HAP-1 (cell line): ENCODE measurements around the gene KCNMB2.
"Not testable (repeated sequence)": the region's sequence is repeated elsewhere in the genome, so short reads cannot be mapped to it uniquely, and the experiment has no call there.

Source experiments
- DNase-seq, 2 experiments: peaks; one replicate each; pipeline ENCODE4 v3.0.0-alpha.2; 2016 to 2020; ENCODE audit warnings: low spot score in 2 of 2
- H3K27me3 ChIP-seq: fragments of 250-450 bp; sonication (Bioruptor Pico); 2 replicates; pipeline ENCODE4 v1.5.1; 2020; ENCODE audit warnings: low read depth, mild to moderate bottlenecking, moderate library complexity
- H3K36me3 ChIP-seq: fragments of 250-450 bp; sonication (Bioruptor Pico); replicated peaks from 2 replicates; pipeline ENCODE4 v1.5.1; 2020; ENCODE audit warnings: mild to moderate bottlenecking
- H3K4me1 ChIP-seq: fragments of 250-450 bp; sonication (Bioruptor Pico); 2 replicates; pipeline ENCODE4 v1.5.1; 2020; ENCODE audit warnings: mild to moderate bottlenecking
- H3K4me3 ChIP-seq: fragments of 250-450 bp; sonication (Bioruptor Pico); 2 replicates; pipeline ENCODE4 v1.5.1; 2020; ENCODE audit warnings: mild to moderate bottlenecking, moderate library complexity
- H3K9me3 ChIP-seq: fragments of 250-450 bp; sonication (Bioruptor Pico); 2 replicates; pipeline ENCODE4 v1.5.1; 2020; ENCODE audit warnings: mild to moderate bottlenecking, moderate library complexity
- in situ Hi-C: fragments of 300-500 bp; cut with MboI; formaldehyde crosslinking; loops from 3 replicates; pipeline ENCODE4 v1.14.3; 2020; ENCODE audit warnings: low sequenced_read_pairs, inconsistent platforms, mixed read lengths

The KCNMB2 gene

GRCh38 chr3:178859900-178860436 is 323.7 kb downstream of the KCNMB2 start:
- H3K36me3 ChIP-seq, H3K4me3 ChIP-seq, DNase-seq, H3K4me1 ChIP-seq, H3K27me3 ChIP-seq, in situ Hi-C loops, H3K9me3 ChIP-seq: not testable (repeated sequence)

GRCh38 chr3:178868681-178869080 is 332.4 kb downstream of the KCNMB2 start:
- Histone ChIP-seq H3K36me3 (no peaks in the 10 kb centered on the region), H3K4me1 (no peaks in the 10 kb centered on the region), H3K9me3 (no peaks in the 10 kb centered on the region), H3K4me3 (no peak overlapping the region), H3K27me3 (no peaks in the 10 kb centered on the region)
- no peak for DNase-seq
- in situ Hi-C loops = no loop called here

- H3K9me3 ChIP-seq = no peaks in the 10 kb centered on the region
- no peak for DNase-seq
- in situ Hi-C loops = no loop called here
- no peak overlapping the region for H3K4me3 ChIP-seq
- H3K27me3 ChIP-seq = no peaks in the 10 kb centered on the region
- no peaks in the 10 kb centered on the region for H3K36me3 ChIP-seq
- H3K4me1 ChIP-seq = no peaks in the 10 kb centered on the region
Observed at GRCh38 chr3:178870085-178870484, 333.8 kb downstream of the KCNMB2 start.

- no peaks in the 10 kb centered on the region for H3K36me3 ChIP-seq
- H3K4me1 ChIP-seq = peaks cover 18% of the 10 kb centered on the region
- no peaks in the 10 kb centered on the region for H3K9me3 ChIP-seq
- DNase-seq = no peak
- no peak overlapping the region for H3K4me3 ChIP-seq
- in situ Hi-C loops = no loop called here
- no peaks in the 10 kb centered on the region for H3K27me3 ChIP-seq
Observed at GRCh38 chr3:178875157-178875556, 338.9 kb downstream of the KCNMB2 start.

- Histone ChIP-seq H3K9me3 (no peaks in the 10 kb centered on the region), H3K4me3 (no peak overlapping the region), H3K4me1 (peaks cover 18% of the 10 kb centered on the region), H3K27me3 (no peaks in the 10 kb centered on the region), H3K36me3 (no peaks in the 10 kb centered on the region)
- in situ Hi-C loops = no loop called here
- peak in 1 of 2 experiments; percentile 25 for DNase-seq
Observed at GRCh38 chr3:178875836-178876235, 339.6 kb downstream of the KCNMB2 start.

- H3K9me3 ChIP-seq = no peaks in the 10 kb centered on the region
- no peaks in the 10 kb centered on the region; the same call in 1 of the 2 replicates for H3K27me3 ChIP-seq
- no peaks in the 10 kb centered on the region for H3K36me3 ChIP-seq
- in situ Hi-C loops = no loop called here
- no peak for DNase-seq
- peaks cover 18% of the 10 kb centered on the region for H3K4me1 ChIP-seq
- H3K4me3 ChIP-seq = no peak overlapping the region
Observed at GRCh38 chr3:178880274-178880673, 344.0 kb downstream of the KCNMB2 start.
